SK-N-SH treated with all-trans-retinoic acid at 6 μM for 48 hours (cell line): ENCODE results near the gene SNRK.

ENCODE experiments used
- ESRRG ChIP-seq: fragments of 250-450 bp; sonication (Bioruptor Pico); IDR thresholded peaks from 2 replicates; pipeline ENCODE4 v1.6.1; 2021; ENCODE audit warnings: mild to moderate bottlenecking
- PPARA ChIP-seq: fragments of 250-450 bp; sonication (Bioruptor Pico); IDR thresholded peaks from 2 replicates; pipeline ENCODE4 v1.5.0; 2020; ENCODE audit warnings: mild to moderate bottlenecking, borderline replicate concordance
- SNAI2 ChIP-seq: fragments of 250-450 bp; sonication (Bioruptor Pico); IDR thresholded peaks from 2 replicates; pipeline ENCODE4 v1.5.0; 2020; ENCODE audit warnings: mild to moderate bottlenecking, moderate library complexity
- TOX ChIP-seq: fragments of 250-450 bp; sonication (Bioruptor Pico); IDR thresholded peaks from 2 replicates; pipeline ENCODE4 v1.8.0; 2021; ENCODE audit warnings: mild to moderate bottlenecking, moderate library complexity, borderline replicate concordance
- ZC3H10 ChIP-seq: fragments of 250-450 bp; sonication (Bioruptor Pico); IDR thresholded peaks from 2 replicates; pipeline ENCODE4 v1.5.1; 2021; ENCODE audit warnings: mild to moderate bottlenecking, moderate library complexity

DNA sequence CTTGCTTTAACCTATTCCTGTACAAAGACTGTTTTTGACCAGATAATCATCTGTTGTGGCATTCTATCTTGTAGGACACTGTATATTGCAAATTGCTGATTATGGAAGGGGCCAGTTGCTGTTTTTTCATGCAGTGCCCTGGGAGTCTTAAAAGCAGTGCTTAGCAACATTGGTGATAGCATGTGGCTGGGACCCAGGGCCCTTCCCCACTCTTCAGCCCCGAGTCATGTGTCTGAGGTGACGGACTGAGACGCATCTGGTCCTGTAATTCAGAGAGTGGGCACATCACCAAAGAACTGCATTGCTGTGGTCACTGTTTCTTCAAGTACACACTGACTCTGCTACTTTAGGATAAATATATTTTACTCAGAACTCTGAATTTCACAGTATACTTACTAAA, 63.4 kb downstream of the SNRK start:
- no peak for TF ChIP-seq ZC3H10 (CRISPR knock-in tag)
- TF ChIP-seq TOX (CRISPR knock-in tag), result no peak
- TF ChIP-seq PPARA (CRISPR knock-in tag), result no peak
- TF ChIP-seq ESRRG (CRISPR knock-in tag), result no peak
- no peak for TF ChIP-seq SNAI2 (CRISPR knock-in tag)
